Measurements from ENCODE around the gene CARS1. TPM values are rescaled to one million over a fixed set of nuclear protein-coding genes. Genes with fewer than 3 reads are reported as not detected.

Gene CARS1
- total and polyA plus RNA-seq, 9 donors, result 12.5 to 148 (median 17.6) TPM

GRCh38 chr11:3022300-3022967 is 34.8 kb downstream of the CARS1 start:
- WGBS, 3 donors, result 91 to 92% (median 92%) methylated on average over 14 of the region's 14 CpGs
- Histone ChIP-seq H3K9me3 (no peaks in the 10 kb centered on the region), H3K36me3 (no peaks in the 10 kb centered on the region), H3K4me3 (no peak overlapping the region), H3K4me1 (ENCODE audit: insufficient read depth) (no peaks in the 10 kb centered on the region), H3K27me3 (no peaks in the 10 kb centered on the region), H3K27ac (no peak overlapping the region)
- intact Hi-C loops (cut with DNase I), result no loop called here
- no peak for DNase-seq
- no peak for TF ChIP-seq CTCF (IDR thresholded peaks at IDR 0.05)
- TF ChIP-seq EP300 (IDR thresholded peaks at IDR 0.05), result no peak
- TF ChIP-seq POLR2A (IDR thresholded peaks at IDR 0.05), result no peak

- H3K27ac ChIP-seq, result no peak overlapping the region
- intact Hi-C loops (cut with DNase I), result no loop called here
- 54 to 60% (median 55%) methylated on average over 4 of the region's 4 CpGs for WGBS, 3 donors
- no peak overlapping the region for H3K4me3 ChIP-seq
- H3K9me3 ChIP-seq, result no peaks in the 10 kb centered on the region
- no peaks in the 10 kb centered on the region for H3K4me1 ChIP-seq (ENCODE audit: insufficient read depth)
- no peaks in the 10 kb centered on the region for H3K36me3 ChIP-seq
- DNase-seq, result no peak
- TF ChIP-seq CTCF (IDR thresholded peaks at IDR 0.05), result no peak
- TF ChIP-seq EP300 (IDR thresholded peaks at IDR 0.05), result no peak
- TF ChIP-seq POLR2A (IDR thresholded peaks at IDR 0.05), result no peak
- H3K27me3 ChIP-seq, result no peaks in the 10 kb centered on the region
Measured at GRCh38 chr11:3021125-3021524, 36.1 kb downstream of the CARS1 start.

- no peaks in the 10 kb centered on the region for H3K9me3 ChIP-seq
- no peak for DNase-seq
- H3K27me3 ChIP-seq, result no peaks in the 10 kb centered on the region
- no peak overlapping the region for H3K4me3 ChIP-seq
- H3K4me1 ChIP-seq (ENCODE audit: insufficient read depth), result no peaks in the 10 kb centered on the region
- WGBS, 3 donors, result 84 to 88% (median 86%) methylated on average over 11 to 12 of the region's 12 CpGs
- intact Hi-C loops (cut with DNase I), result no loop called here
- TF ChIP-seq EP300 (IDR thresholded peaks at IDR 0.05), result no peak
- no peak for TF ChIP-seq CTCF (IDR thresholded peaks at IDR 0.05)
- no peak for TF ChIP-seq POLR2A (IDR thresholded peaks at IDR 0.05)
- no peak overlapping the region for H3K27ac ChIP-seq
- H3K36me3 ChIP-seq, result no peaks in the 10 kb centered on the region
Measured at GRCh38 chr11:3020011-3020410, 37.2 kb downstream of the CARS1 start.

- Histone ChIP-seq H3K4me3 (no peak overlapping the region), H3K9me3 (no peaks in the 10 kb centered on the region), H3K27ac (no peak overlapping the region), H3K27me3 (no peaks in the 10 kb centered on the region), H3K36me3 (no peaks in the 10 kb centered on the region), H3K4me1 (ENCODE audit: insufficient read depth) (no peaks in the 10 kb centered on the region)
- intact Hi-C loops (cut with DNase I), result no loop called here
- WGBS, 3 donors, result 83 to 92% (median 83%) methylated on average over 5 of the region's 5 CpGs
- TF ChIP-seq EP300 (IDR thresholded peaks at IDR 0.05), result no peak
- TF ChIP-seq POLR2A (IDR thresholded peaks at IDR 0.05), result no peak
- no peak for TF ChIP-seq CTCF (IDR thresholded peaks at IDR 0.05)
- DNase-seq, result no peak
Measured at GRCh38 chr11:3018596-3018995, 38.6 kb downstream of the CARS1 start.

Data from ovary (tissue), 9 donors.